ENCODE measurements around the gene NUDT8.
"Not testable (repeated sequence)": the region's sequence is repeated elsewhere in the genome, so short reads cannot be mapped to it uniquely, and the experiment has no call there.

DNA sequence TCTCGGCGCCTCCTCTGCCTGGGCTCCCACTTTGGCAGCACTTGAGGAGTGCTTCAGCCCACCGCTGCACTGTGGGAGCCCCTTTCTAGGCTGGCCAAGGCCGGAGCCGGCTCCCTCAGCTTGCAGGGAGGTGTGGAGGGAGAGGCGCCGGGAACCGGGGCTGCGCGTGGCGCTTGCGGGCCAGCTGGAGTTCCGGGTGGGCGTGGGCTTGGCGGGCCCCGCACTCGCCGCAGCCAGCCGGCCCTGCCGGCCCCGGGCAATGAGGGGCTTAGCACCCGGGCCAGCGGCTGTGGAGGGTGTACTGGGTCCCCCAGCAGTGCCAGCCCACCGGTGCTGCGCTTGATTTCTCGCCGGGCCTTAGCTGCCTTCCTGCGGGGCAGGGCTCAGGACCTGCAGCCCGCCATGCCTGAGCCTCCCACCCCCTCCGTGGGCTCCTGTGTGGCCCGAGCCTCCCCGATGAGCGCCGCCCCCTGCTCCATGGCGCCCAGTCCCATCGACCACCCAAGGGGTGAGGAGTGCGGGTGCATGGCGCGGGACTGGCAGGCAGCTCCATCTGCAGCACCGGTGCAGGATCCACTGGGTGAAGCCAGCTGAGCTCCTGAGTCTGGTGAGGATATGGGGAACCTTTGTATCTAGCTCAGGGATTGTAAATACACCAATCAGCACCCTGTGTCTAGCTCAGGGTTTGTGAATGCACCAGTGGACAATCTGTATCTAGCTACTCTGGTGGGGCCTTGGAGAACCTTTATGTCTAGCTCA, 10.7 kb downstream of the NUDT8 start:
- not testable (repeated sequence) for TF ChIP-seq YY1 (IDR thresholded peaks at IDR 0.05; ENCODE audit: insufficient read depth, insufficient read length); SUZ12 (IDR thresholded peaks at IDR 0.05; ENCODE audit: extremely low read depth, insufficient read depth, insufficient read length); ZNF274 (IDR thresholded peaks at IDR 0.05; ENCODE audit: low read depth, low read length)

Measured in NT2/D1 (cell line).